ENCODE data around the gene SYK.

DNA sequence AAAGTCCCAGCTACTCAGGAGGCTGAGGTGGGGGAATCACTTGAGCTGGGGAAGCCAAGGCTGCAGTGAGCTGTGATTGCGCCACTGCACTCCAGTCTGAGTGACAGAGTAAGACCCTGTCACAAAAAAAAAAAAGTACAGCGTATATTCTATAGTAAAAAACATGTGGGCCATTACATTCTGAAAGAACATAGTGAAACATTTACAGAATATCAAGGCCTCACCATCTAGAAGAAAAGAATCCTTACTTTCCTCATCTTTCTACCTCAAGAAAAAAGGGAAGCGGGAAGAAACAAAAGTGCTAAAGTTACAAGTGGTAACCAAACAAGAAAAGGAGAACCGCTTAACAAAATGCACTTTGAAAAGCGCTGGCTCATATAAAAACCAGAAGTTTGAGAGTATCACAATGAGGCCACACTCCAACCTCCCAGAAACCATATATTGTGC, 5.7 kb upstream of the SYK start:
- no peak for TF ChIP-seq CTCF (IDR thresholded peaks at IDR 0.05; ENCODE audit: low read depth, low read length)
- TF ChIP-seq POLR2A (IDR thresholded peaks at IDR 0.05; ENCODE audit: extremely low read depth, insufficient read length): no peak
- TF ChIP-seq, protein P1, sequence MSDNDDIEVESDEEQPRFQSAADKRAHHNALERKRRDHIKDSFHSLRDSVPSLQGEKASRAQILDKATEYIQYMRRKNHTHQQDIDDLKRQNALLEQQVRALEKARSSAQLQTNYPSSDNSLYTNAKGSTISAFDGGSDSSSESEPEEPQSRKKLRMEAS (IDR thresholded peaks at IDR 0.05; ENCODE audit: low read depth, low read length): no peak

All from NB4 (cell line).